ENCODE data around the gene FAM180B.

FAM180B gene

DNA sequence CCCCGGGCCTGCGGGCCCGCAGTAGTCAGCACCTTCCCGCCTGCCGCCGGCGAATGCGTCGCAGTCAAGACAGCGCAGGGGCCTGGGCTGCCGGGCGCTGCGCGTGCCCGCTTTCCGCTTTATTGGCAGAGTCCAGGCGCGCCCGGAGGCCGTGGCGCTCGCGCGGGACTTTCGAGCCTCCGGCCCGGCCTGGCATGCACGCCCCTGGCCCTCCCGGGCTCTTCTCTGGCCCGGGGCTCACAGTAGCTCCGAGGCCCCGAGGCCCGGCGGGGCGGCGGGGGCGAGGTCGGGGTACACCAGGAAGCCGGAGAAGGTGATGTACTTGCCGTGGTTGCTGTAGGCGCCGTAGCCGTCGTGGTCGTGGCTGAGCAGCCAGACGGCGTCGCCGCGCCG, 3.1 kb downstream of the FAM180B start:
- no peak for DNase-seq
- TF ChIP-seq, protein P1, sequence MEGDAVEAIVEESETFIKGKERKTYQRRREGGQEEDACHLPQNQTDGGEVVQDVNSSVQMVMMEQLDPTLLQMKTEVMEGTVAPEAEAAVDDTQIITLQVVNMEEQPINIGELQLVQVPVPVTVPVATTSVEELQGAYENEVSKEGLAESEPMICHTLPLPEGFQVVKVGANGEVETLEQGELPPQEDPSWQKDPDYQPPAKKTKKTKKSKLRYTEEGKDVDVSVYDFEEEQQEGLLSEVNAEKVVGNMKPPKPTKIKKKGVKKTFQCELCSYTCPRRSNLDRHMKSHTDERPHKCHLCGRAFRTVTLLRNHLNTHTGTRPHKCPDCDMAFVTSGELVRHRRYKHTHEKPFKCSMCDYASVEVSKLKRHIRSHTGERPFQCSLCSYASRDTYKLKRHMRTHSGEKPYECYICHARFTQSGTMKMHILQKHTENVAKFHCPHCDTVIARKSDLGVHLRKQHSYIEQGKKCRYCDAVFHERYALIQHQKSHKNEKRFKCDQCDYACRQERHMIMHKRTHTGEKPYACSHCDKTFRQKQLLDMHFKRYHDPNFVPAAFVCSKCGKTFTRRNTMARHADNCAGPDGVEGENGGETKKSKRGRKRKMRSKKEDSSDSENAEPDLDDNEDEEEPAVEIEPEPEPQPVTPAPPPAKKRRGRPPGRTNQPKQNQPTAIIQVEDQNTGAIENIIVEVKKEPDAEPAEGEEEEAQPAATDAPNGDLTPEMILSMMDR (IDR thresholded peaks at IDR 0.05) = no peak
- peaks cover 0 to 15% (median 6%) of the 10 kb centered on the region in 3 donors for H3K36me3 ChIP-seq
- intact Hi-C loops (cut with DNase I; ENCODE audit: low total_unique reads) = no loop called here
- peak overlapping the region in 1 of 2 donors; percentile 17 for H3K4me3 ChIP-seq
- no peaks in the 10 kb centered on the region for H3K9me3 ChIP-seq
- peaks cover 0 to 53% of the 10 kb centered on the region in 2 donors for H3K27me3 ChIP-seq
- no peak overlapping the region for H3K27ac ChIP-seq
- H3K4me1 ChIP-seq = peaks cover 0 to 18% (median 12%) of the 10 kb centered on the region in 4 donors

DNA sequence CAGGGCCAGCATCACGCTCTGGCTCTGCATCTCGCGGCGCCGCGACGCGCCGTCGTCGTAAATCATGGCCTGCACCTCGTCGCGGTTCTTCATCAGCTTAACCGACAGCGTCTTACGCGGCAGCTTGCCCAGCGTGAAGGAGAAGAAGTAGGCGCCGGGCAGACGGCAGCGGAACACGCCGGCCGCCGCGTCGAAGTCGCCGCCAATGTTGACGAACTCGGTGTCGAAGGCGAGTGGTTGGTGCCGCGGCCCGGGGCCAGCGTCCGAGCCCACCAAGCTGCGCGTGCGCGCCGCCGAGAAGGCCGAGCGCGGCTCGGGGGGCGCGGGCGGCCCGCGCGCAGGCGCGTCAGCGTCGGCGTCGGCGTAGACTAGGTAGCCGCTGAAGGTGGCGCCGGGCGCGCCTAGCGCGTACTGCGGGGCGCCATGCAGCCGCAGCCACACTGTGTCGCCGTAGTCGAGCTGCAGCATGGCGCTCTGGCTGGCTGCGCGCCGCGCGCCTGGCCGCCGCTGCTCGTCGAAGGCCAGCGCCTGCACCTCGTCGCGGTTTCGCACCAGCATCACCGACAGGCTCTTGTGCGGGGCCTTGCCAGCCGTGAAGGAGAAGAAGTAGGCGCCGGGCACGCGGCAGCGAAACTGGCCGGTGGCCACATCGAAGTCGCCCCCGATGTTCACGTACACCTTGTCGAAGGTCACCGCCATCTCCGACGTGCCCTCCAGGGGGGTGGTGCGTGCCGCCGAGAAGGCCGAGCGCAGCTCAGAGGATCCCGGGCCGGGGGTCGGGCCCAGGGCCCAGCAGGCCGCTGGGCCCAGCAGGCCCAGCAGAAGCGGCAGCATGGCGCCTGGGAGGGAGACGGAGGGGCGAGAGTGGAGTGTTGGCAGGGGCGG, 3.7 kb downstream of the FAM180B start:
- Histone ChIP-seq H3K4me1 (peaks cover 0 to 18% (median 12%) of the 10 kb centered on the region in 4 donors), H3K27ac (no peak overlapping the region), H3K9me3 (no peaks in the 10 kb centered on the region), H3K27me3 (peaks cover 0 to 59% of the 10 kb centered on the region in 2 donors), H3K36me3 (peaks cover 0 to 9% (median under 1%) of the 10 kb centered on the region in 3 donors), H3K4me3 (peak overlapping the region in 1 of 2 donors; percentile 17)
- DNase-seq = no peak
- intact Hi-C loops (cut with DNase I; ENCODE audit: low total_unique reads) = no loop called here
- TF ChIP-seq, protein P1 (IDR thresholded peaks at IDR 0.05) = no peak

DNA sequence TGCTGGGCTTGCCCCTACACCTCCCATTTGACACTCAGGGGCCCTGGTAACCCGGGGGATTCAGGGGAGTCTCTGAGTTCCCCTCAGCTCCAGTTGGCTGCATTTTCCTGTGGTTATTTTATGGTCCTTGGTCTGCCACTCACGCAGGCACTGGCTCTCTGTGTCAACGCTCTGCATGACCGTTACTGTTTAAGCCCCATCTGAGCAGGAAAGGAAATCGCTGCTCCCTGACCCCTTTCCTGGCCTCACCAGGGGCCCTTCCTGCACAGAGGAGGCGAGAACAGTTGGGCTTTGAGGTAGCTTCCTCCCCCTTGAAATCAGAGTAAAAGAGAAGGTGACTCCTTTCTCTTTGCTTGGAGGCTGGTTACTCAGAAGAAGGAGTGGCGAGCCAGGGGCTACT, 5.3 kb downstream of the FAM180B start:
- H3K27me3 ChIP-seq = peaks cover 0 to 69% of the 10 kb centered on the region in 2 donors

DNA sequence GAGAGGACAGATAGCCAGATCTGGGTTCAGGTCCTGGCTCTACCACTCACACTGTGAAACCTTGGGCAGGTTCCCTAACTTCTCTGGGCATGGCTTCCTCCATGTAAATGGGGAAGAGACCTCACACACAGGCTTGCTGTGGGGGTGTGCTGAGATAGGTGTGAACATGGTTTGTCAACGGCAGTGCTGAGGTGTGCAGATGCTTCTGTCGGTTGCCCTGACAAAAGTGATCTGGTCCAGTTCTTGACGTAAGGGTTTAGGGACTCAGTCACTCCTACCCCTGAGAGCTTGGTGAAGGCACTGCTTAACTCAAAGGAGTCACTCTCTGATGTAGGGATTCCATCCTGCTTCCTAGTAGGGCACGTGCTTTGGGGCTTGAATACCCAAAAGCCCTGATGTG, 5.8 kb downstream of the FAM180B start:
- Histone ChIP-seq H3K36me3 (no peaks in the 10 kb centered on the region), H3K4me3 (no peak overlapping the region), H3K27me3 (peaks cover 0 to 69% of the 10 kb centered on the region in 2 donors), H3K4me1 (peaks cover 0 to 18% (median 12%) of the 10 kb centered on the region in 4 donors), H3K27ac (no peak overlapping the region), H3K9me3 (no peaks in the 10 kb centered on the region)
- intact Hi-C loops (cut with DNase I; ENCODE audit: low total_unique reads) = no loop called here
- TF ChIP-seq, protein P1 (IDR thresholded peaks at IDR 0.05) = no peak
- no peak for DNase-seq

More for the DNA sequence above, 5.3 kb downstream of the FAM180B start:
- intact Hi-C loops (cut with DNase I; ENCODE audit: low total_unique reads) = no loop called here
- no peak overlapping the region for H3K27ac ChIP-seq
- H3K9me3 ChIP-seq = no peaks in the 10 kb centered on the region
- no peak overlapping the region for H3K4me3 ChIP-seq
- peaks cover 0 to 18% (median 12%) of the 10 kb centered on the region in 4 donors for H3K4me1 ChIP-seq
- DNase-seq = no peak
- TF ChIP-seq, protein P1 (IDR thresholded peaks at IDR 0.05) = no peak
- no peaks in the 10 kb centered on the region for H3K36me3 ChIP-seq

DNA sequence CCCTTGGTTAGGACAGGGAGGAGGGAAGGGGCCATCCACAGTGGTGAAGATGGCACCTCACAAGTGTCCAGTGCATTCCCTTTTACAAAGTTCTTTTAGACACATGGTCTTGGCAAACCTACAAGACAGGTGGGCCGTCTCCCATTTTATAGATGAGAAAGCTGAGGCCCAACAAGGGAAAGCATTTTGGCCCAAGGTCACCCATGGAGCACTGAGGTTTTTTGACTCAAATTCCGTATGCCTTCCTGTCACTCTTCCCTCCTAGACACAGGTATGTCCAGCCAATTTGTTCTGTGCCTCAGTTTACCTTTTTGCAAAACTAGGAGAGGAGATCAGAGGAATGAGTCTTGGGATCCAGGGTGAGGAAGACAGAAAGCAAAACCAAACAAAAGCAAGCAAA, 6.5 kb downstream of the FAM180B start:
- TF ChIP-seq, protein P1 (IDR thresholded peaks at IDR 0.05) = no peak
- peaks cover 0 to 73% of the 10 kb centered on the region in 2 donors for H3K27me3 ChIP-seq
- intact Hi-C loops (cut with DNase I; ENCODE audit: low total_unique reads) = no loop called here
- H3K4me3 ChIP-seq = no peak overlapping the region
- no peak overlapping the region for H3K27ac ChIP-seq
- H3K4me1 ChIP-seq = peaks cover 0 to 18% (median 12%) of the 10 kb centered on the region in 4 donors
- H3K9me3 ChIP-seq = no peaks in the 10 kb centered on the region
- H3K36me3 ChIP-seq = no peaks in the 10 kb centered on the region
- no peak for DNase-seq

Data from tibial artery (tissue), 4 donors.